GM19240 (cell line): Measurements from ENCODE around the gene TSPAN7.

Experiments
- DNase-seq: peaks from one replicate; pipeline ENCODE4 v3.0.0; 2011; ENCODE audit warnings: low spot score; ENCODE audit not compliant: insufficient read length

Gene TSPAN7

DNA sequence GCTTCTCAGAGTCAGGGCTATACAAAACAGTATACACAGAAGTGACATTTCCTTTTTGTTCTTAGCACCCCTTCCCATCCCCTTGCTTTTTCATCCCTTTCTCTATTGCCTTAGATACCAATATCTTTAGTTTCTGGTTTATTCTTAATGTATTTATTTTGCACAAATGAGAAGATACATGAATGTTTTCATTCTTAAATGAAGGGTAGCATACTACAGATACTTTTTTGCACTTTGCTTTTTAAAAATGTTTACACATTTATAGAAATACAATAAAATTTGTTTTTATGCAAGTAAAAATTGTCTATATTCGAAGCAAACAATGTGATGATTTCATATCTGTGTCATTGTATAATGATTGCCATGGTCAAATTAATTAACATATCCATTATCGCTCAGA lies 33.1 kb downstream of the TSPAN7 start:
- DNase-seq: no peak

DNA sequence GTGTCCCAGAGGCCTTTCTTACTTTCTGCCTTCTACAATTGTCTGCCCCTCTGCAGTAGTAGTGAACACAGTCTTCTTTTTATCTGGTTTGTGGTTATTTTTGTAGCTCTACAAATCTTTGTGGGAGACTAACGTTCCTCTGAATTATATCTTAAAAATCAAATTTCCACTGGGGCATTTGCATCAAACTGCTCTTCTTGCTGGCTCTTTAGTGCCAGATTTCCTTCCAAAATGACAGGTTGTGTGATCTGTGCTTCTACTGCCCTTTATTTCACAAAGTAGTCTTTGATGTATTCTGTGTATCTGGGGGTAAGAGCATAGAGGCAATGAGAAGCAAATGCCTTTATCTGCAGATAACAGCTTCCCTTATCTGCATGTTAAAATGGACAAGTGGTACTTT lies 34.5 kb downstream of the TSPAN7 start:
- DNase-seq: no peak

DNA sequence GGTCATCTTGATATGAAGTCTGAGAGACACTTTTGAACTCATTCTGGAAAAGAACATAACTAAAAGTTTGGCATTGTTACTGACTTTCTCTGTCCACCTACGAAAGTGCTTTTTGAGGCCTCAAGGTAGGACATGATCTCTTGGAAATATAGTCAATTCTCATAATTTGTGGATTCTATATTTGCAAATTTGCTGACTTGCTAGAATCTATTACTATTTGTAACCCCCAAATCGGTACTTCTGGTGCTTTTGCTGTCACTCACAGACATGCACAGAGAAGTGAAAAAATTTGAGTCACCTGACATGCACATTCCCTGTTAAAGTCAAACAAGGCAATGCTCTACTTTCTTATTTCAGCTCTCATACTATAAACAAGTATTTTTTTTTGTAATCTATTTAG lies 35.6 kb downstream of the TSPAN7 start:
- DNase-seq: no peak

DNA sequence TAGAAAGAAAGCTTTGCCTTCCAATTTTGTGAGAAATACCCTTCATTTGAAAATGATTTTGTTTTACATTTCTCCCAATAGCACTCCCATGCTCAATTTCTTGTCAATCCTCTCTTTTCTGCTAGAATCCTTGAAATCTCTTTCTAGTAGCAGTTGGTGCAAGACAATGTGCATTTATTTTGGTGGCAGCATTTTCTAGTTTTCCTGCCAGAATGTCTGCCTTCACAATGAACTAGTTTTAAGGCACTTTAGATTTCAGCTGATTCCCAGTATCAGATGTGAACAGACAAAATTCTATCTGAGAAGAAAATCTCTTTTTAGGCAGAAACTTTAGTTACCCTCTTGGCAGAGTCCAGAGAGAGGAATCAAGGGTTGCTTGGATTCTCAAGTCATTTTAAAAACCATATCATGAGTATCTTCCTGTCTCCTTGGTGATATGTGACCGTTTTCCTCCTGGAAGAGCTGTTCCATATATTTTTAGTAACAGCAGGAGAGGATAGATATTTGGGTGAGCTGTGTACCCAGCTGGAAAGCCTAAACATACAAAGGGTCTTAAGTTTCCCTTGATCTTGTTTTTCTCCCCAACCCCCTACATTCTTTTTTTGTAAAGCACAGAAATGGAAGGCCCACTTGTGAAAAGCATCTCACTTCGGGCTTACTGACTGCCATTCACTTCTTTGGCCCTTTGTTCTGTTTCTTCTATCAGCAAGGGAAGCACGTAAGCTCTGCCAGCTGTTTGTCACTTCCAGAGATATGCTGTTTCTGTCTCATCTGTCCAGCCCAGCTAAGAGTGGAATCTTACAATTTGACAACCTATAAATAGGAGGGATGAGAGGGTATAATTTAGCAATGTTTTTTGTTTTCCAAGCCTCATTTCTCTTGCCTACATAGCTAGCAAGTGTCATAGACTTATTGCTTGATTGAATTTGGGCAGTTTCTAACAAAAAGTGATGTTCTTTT lies 38.7 kb downstream of the TSPAN7 start:
- no peak for DNase-seq

DNA sequence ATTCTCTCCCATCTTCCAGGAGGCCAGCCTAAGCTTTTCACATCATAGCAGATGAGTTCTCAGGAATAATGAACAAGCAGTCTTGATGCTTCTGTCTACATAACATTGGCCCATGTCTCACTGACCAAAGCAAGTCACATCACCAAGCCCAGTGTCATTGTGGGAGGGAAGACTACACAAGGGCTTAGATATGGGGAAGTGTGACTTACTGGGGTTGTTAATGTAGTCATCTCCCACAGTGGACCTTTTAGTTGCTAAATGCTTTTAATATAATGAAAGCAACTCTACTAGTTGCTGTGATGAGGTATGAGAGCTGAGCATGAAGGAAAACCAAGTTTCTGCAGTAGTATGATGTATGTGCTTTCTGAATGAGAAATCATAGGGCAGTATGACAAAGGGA lies 40.5 kb downstream of the TSPAN7 start:
- no peak for DNase-seq

DNA sequence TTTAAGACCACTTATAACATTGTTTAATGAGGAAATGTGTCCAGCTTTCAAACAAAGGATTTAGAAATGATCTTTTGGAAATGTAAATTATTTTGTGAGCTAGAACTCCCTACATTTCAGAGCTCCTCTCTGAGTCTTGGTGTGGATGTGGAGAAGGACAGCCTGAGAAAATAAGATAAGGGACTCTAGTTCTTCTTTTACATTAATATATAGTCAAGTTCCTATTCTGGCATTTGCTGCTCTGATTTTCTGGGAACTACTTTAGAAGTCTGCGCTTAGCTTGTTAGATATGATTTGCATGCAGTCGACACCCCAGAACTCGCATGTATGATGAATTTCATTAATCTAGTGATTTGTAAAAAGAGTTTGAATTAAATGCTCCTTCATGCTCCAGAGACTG lies 45.5 kb downstream of the TSPAN7 start:
- DNase-seq: no peak

DNA sequence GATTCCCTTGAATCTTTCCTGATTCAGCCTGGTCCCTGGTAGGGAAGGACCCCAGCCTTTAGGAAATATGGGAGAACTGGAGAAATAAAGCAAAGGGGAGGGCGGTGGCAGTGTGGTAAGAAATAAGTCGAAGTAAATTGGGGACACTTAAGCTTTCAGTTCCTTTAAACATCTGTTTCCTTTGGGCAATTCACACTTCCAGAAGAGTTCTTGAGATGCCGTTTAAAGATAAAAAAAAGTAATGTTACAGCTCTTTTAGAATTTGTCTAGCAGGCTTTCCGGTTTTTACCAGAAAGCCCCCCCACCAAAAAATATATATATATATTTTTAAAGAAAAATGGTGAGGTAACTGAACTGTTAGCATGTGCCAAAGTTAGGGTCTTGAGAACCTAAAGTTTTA lies 46.6 kb downstream of the TSPAN7 start:
- no peak for DNase-seq

DNA sequence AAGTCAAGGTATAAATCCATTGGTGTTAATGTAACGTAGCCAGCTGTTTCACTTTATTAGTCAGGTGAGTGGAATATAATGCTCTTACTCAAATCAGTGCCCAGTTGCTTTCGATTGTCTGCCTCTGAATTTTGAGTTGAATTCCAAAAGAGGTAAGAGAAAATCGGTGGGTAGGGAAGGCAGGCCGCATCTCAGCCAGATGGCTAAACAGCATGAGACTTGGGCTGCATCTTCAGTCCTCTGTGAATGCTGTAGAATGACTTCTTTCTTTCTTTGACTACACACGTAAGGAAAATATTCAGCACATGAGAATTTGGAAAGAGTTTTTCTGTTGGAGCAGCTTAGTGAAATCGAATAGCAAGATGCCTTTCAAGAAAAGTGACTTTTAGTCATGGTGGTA lies 49.5 kb downstream of the TSPAN7 start:
- DNase-seq: no peak

DNA sequence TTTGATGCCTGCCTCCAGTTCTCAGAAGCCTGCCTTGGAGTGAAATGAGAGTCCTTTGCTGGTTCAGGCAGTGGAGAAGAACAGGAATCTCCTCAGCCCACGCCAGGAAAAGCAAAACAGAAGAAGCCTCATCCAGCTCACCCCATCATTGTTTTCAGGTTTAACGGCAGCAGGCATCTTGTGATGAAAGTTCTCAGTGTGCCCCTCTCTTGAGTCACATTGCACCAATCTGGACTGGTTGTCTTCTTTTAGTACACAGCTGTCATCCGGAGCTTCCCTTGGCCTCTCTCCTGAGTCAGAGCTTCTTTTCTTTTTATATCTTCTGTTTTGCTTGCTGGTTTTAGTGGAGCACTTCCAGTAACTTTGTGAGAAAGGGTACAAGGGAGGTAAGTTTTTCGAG lies 50.9 kb downstream of the TSPAN7 start:
- DNase-seq: no peak

DNA sequence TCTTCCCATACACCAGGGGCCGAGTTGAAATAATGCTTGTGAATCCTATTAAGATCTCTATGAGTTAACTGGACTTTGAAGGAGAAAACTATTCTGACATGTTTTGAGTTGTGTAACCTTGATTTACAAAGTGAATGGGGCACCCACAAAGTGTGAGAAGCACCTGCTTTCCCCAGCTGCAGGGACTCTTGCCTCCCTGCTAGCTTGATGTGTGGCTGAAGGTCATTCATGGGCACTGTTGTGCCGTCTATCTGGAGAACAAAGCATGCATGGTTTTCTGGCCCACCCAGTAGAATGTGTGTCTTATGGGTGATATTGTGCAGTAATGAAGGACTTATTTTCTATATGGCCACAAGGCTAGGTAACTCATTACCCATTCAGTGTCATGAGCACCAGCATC lies 53.1 kb downstream of the TSPAN7 start:
- DNase-seq: no peak

DNA sequence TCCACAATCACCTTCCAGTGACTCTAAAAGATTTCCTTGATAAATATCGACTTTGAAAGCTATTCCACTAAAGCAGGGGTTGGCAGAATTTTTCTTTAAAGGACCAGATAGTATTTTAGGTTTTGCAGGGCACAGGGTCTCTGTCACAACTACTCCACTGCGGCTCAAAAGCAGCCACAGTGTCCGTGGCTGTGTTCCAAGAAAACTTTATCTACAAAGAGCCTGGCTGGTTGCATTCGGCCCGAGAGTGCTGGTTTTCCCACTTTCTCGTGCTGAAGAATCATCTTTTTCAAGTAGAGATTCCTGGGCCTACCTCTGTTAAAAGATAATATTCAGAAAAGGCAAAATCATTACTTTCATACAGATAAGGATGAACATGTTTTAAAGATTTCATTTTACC lies 55.6 kb downstream of the TSPAN7 start:
- DNase-seq: no peak

DNA sequence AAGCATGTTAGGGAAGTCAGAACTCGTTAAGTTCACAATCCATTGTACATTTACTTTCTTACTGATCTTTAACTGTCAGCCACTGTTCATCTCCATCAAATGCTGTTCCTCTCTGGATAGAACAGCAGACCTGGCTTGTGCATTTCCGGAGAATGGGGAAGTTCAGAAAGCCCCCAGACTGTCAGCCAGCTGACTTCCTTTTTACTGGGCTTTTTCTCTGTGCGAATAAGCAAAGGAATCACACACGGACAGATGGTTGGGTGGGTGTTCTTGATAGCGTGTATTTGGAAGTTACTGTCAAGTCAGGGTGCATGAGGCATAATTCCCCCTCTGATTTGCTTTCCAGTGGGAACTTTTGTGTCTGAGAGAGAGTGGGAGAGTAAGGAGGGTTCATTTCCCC lies 56.8 kb downstream of the TSPAN7 start:
- DNase-seq: no peak

DNA sequence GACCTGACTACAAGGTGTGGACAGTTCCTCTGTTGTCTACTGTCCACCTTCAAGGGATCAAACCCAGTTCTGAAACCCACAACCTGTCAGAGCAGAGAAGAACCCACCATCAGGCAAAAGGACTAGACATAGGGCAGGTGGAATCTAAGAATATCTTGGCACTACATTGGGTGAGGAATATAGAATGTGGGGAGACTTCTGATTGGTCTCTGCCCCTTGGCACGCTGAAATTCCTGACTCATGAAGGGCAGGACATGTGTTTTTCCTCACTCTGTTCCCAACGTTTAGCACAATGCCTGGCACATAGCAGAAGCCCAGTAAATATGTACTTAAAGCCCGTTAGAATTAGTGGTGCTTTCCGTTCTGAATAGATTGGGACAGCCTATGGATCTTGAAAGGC lies 59.3 kb downstream of the TSPAN7 start:
- DNase-seq: no peak

DNA sequence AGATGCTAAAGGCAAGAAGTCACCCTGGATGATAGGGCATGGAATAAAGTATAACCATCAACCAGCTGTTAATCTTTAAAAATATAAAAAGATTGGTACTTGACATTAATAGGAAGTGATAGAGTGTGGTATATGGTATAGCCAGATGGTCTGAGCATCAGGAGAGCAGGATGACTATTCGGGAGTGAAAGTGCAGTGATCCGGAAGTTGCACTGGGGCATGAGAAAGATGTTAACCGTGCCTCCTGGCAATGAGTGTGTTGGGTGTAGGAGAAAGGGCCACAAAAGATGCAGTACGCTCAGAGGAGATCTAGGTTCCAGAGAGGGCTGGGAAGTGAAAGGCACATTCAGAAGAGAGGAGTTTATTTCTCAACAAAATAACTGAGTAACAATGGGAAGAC lies 65.0 kb downstream of the TSPAN7 start:
- DNase-seq: no peak

DNA sequence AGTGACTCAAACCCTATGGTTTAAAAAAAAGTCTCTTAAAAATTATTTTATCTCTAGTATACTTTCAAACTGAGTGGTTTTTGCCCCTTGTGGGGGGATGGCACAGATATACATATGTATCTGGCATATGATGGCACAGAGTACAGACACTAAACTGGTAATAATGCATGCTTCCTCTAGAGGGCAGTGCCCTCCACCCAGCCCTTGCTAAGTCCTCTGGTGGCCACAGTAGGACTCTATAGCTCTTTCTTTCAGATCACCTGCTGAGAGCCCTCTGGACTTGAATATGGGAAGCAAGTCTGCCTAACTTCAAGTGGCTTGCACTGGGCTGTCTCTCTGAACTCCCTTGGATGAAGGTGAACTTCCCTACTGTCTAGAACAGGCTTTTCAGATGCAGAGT lies 66.3 kb downstream of the TSPAN7 start:
- DNase-seq: peak; percentile 1

DNA sequence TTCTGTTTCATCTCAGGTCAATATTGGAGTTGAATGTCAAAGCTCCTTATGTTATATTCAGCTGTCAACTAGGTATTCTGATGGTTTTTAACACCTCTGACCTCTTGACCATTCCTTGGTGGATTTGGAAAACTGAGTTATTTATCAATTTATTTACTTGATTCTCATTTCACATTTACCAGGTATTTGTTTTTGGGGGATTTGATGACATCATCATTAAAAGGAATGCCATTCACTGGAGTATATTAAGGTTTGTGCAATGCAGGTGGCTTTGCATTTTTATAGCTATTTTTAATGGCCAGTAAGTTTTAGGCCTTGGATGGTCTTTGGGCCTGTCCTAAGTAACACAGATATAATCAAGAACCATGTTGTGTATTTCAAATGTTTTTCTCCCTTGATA lies 67.2 kb downstream of the TSPAN7 start:
- DNase-seq: no peak

DNA sequence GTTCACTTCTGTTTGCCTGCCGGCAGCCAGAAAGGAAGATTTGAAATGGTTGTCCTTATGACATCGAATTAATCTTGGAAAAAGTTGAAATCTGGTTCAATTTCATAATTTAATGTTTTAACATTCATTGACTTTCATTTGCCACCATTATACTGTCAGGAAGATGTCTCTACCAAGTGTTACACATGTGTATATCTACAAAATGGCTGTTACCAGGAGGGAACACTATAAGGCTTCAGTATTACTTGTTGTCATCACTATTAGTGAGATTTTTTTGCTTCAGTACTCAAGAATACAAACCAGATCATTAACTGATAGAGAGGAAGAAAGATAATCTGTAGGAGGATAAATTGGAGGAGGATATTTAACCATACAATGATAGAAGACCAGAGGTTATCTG lies 71.2 kb downstream of the TSPAN7 start:
- DNase-seq: no peak

DNA sequence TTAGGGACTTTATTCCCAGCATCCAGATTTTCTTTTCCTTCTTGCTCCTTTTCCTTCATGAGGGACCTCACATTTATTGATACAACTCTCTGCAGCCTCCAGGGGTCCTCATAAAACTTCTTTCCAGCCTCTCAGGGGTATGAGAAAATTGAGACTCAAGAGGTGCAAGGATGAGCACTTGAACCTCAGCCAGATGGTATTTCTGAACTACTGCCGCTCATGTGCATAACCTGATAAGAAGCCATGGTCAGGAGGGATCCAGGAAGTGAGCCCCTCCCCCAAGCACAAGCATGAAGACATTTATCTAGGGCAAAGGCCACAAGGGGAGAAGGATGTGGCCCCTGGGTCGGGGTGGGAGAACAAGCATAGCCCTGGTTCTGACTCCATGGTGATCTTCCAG lies 73.3 kb downstream of the TSPAN7 start:
- DNase-seq: no peak

DNA sequence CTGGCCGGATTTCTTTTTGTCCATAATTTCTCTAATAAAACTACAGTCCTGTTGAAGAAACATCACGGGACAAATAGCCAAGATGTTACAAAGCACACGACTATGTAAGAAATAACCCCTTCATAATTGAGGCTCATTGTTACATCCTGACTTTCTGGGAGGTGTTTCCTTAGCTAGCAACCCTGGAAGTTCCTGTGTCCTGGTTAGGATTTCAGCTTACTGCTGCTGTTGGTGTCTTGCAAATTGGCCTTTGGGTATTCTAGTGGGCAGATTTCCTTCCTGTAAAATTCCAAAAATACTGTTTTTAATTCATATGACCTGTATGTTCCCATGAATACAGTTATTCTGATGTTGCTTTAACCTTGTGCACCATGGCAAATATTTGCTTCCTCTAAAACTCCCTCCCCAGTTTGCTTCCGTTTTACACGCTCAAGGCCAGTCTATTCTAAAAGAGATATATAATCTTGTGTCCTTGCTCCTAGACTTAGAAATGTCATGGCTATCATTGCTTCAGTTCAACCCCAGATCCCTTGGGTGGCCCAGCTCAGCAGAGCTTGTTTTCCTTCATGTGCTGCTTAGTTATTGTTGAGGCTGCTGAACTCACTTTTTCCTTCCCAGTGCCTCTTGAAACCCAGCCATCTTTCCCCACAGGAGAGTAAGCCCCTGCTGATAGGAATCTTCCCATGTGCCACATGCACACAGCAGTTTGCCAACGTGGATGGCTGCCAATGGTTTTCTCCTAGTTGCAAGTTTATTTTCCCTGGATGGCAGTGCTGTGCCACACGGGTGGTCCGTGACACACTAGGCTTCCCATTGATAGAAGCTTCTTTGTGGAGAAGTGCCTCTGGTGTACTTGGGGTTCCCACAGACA lies 75.8 kb downstream of the TSPAN7 start:
- no peak for DNase-seq

DNA sequence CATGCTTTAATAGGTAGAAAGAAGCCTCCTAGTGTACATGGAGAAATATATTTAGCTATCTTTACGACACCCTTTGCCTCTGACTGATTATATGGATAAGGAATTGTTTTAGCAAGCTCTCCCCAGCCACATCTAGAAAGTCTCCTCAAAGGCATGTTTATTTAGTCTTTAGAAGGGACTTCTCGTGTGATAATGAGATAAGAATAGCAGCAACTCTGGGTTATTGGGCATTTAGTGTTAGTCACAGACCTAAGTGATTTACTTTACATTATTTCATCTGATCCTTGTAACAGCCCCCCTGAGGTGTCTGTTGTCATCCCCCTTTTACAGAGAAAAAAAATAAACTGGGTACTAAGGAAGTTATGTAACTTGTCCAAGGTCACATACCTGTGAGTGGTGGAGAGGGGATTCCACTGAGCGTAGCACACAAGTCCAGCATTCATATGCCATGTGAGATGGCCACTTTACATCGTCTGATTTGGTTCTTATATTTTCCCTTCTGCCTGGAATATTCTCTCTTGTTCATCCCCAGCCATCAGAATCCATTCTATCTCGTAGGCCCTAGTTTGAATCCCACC lies 77.7 kb downstream of the TSPAN7 start:
- DNase-seq: no peak

DNA sequence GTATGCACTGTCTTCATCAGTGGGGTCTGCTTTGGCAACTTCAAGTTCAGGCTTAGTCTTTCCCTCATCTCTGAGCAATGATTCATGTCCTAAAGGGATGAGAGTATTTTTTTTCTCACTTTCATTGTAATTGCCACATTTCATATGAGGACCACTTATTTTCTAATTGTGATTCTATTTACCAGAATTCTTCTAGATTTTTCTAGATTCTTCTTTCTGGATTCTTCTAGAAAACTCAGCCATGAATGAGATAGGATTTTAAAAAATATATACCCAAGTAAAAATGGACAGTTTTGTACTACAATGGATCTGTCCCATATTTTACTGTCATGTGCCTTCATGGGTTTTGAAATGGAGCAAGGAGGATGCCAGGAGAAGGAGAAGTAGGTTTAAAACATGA lies 78.4 kb downstream of the TSPAN7 start:
- DNase-seq: no peak

DNA sequence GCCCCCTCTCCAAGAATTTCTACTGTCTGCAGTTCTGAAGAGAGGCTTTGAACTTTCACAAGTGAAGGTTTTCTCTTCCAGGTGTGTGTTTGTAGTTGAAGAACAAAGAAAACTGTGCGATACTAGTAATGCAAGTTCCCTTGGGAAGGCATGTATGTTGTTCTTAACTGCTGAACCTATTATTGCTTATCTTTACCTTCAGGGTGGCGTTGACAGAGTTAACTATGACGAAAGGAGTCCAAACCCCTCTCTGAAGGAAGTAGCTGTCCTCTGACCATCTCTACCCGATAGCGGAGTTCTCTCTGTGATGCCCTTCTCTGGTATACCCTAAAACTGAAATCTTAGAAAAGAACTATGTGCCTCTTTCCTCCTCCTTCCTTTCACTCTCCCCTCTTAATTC lies 79.9 kb downstream of the TSPAN7 start:
- DNase-seq: no peak
